GM21737 (cell line): ENCODE results near the gene DLGAP4.

Experiments
- ATAC-seq: cut with Tn5 transposase; IDR thresholded peaks from one replicate; pipeline ENCODE4 v1.9.1; 2021; ENCODE audit warnings: mild to moderate bottlenecking, moderate library complexity; ENCODE audit not compliant: unreplicated experiment

Gene DLGAP4

DNA sequence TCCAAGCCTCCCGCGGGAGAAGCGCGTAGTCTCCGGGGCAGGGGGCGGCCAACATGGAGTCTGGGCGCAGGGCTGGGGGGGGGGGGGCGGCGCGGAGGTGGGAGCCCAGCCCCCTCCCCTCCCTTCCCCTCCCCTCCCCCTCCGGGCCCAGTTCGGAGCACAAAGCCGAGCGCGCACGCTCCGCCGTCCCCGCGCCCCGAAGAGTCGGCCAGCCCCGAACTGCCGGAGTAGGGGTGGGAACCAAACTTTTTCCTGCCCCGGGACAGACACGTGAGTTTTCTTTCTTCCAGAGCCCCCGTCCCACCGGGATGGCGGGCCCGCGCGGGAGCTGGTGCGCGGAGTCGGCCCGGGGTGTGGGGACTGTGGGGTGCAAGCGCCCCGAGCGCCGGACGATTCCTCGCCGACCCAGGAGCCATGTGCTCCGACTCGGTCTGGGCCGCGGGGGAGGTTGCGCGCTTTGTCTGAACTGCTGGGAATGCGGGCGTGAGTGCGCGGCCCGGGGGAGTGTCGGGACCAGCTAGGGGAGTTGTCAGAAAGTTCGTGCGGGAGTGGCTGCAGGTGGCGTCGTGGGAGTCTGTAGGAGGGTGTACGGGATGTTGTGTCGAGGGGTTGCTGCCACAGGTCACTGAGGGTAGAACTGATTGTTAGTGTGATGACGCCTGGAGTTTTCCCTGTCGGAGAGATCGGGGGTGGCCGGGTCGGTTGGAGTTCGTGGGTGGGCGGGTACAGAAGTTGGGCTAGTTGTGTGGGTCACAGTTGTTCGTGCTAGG, 268.4 kb downstream of the DLGAP4 start:
- no peak for ATAC-seq

DNA sequence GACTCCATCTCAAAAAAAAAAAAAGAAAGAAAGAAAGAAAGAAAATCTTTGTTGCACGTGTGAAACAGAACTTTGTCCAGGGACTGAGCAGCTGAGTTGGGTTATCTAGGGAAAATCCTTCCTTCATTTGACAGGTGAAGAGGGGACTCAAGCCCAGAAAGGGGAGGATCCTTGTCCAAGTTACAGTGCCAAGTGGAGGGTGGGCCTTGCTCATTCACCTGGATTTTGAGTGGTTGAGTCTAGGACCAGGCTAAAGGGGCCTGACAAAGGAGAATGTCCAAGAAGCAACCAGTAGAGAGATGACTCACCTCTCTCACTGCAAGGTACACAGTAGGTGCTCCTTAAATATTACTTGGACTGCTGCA, 269.9 kb downstream of the DLGAP4 start:
- no peak for ATAC-seq
